OCI-LY7 (cell line): ENCODE data around the gene TMBIM1. TPM values are rescaled to one million over a fixed set of nuclear protein-coding genes. Genes with fewer than 3 reads are reported as not detected.

Experiments
- BruUV-seq: library from RNA; stranded (reverse); fragments of 400-500 nt; replicated peaks from 2 replicates; lab custom pipeline; 2021; lab: Mats Ljungman, UMichigan
- CTCF ChIA-PET: fragments of 300-600 bp; sonication (Branson Sonifier 250); formaldehyde crosslinking; loops from one replicate; lab custom pipeline; 2022; ENCODE audit warnings: antibody characterized with exemption; ENCODE audit not compliant: unreplicated experiment; lab: Charles Lee
- POLR2A ChIA-PET: fragments of 300-600 bp; sonication (Branson Sonifier 250); formaldehyde crosslinking; loops from one replicate; lab custom pipeline; 2022; ENCODE audit warnings: antibody characterized with exemption; lab: Charles Lee
- DNase-seq: peaks from one replicate; pipeline ENCODE4 v3.0.0-alpha.2; 2015; ENCODE audit warnings: low spot score
- H2AFZ ChIP-seq: fragments of 200-600 bp; sonication (generic), shearing (Covaris generic); 2 replicates; pipeline ENCODE4 v1.6.1; 2014; ENCODE audit warnings: mild to moderate bottlenecking, antibody characterized with exemption, low read length, moderate library complexity
- H3K27ac ChIP-seq: fragments of 200-600 bp; sonication (generic); 2 replicates; pipeline ENCODE4 v1.5.1; 2014; ENCODE audit warnings: mixed run types, low read depth, mild to moderate bottlenecking, moderate library complexity, low read length, inconsistent platforms; ENCODE audit not compliant: poor library complexity, severe bottlenecking
- H3K36me3 ChIP-seq: fragments of 200-600 bp; sonication (generic); 2 replicates; pipeline ENCODE4 v1.6.1; 2014; ENCODE audit warnings: mild to moderate bottlenecking, antibody characterized with exemption, low read length, moderate library complexity, mixed read lengths; ENCODE audit not compliant: insufficient read depth
- H3K4me1 ChIP-seq: fragments of 200-600 bp; sonication (generic); 2 replicates; pipeline ENCODE4 v1.5.1; 2014; ENCODE audit warnings: mild to moderate bottlenecking, low read length; ENCODE audit not compliant: insufficient read depth, poor library complexity, severe bottlenecking
- H3K4me2 ChIP-seq: fragments of 200-600 bp; sonication (generic); 2 replicates; pipeline ENCODE4 v1.6.1; 2014; ENCODE audit warnings: mild to moderate bottlenecking, low read length
- H3K4me3 ChIP-seq: fragments of 200-600 bp; sonication (generic); 2 replicates; pipeline ENCODE4 v1.5.1; 2014; ENCODE audit warnings: mild to moderate bottlenecking, low read depth, low read length; ENCODE audit not compliant: poor library complexity, severe bottlenecking
- H3K79me2 ChIP-seq: fragments of 200-600 bp; sonication (generic); 2 replicates; pipeline ENCODE4 v1.6.1; 2016; ENCODE audit warnings: low read depth, mild to moderate bottlenecking, low read length, moderate library complexity, mixed read lengths; ENCODE audit not compliant: insufficient read depth
- H3K9me2 ChIP-seq: fragments of 200-600 bp; sonication (generic); 2 replicates; pipeline ENCODE4 v1.6.1; 2016; ENCODE audit warnings: mild to moderate bottlenecking, low read length, mixed read lengths; ENCODE audit not compliant: insufficient read depth
- H3K9me3 ChIP-seq: fragments of 200-600 bp; sonication (generic); 2 replicates; pipeline ENCODE4 v1.6.1; 2014; ENCODE audit warnings: mild to moderate bottlenecking, mixed run types, low read length, mixed read lengths
- H4K20me1 ChIP-seq: fragments of 200-600 bp; sonication (generic); 2 replicates; pipeline ENCODE4 v1.6.1; 2014; ENCODE audit warnings: mild to moderate bottlenecking, antibody characterized with exemption, low read length, moderate library complexity, mixed read lengths; ENCODE audit not compliant: insufficient read depth
- CTCF ChIP-seq: fragments of 200-600 bp; sonication (generic); conservative IDR thresholded peaks from 2 replicates; pipeline ENCODE4 v1.5.1; 2014; ENCODE audit warnings: mild to moderate bottlenecking, antibody characterized with exemption, low read length, moderate library complexity, mixed read lengths
- EZH2phosphoT487 ChIP-seq: fragments of 200-600 bp; sonication (generic); IDR thresholded peaks from 2 replicates; pipeline ENCODE4 v1.6.1; 2018; ENCODE audit warnings: low read depth, borderline replicate concordance, mild to moderate bottlenecking, mixed run types, antibody characterized with exemption, low read length, moderate library complexity, mixed read lengths
- intact Hi-C: fragments of 100-400 bp; cut with micrococcal nuclease; formaldehyde crosslinking; loops from one replicate; pipeline ENCODE4 v1.10.0; 2022; ENCODE audit not compliant: unreplicated experiment
- total RNA-seq, 2 experiments: library from RNA; depleted of rRNA in 1 of 2; stranded (reverse); fragments of >200 nt in 1 of 2; shearing (Covaris generic) in 1 of 2; gene quantifications; 2 replicates each; pipeline ENCODE4 v1.2.3, GENCODE V29; 2014 to 2022

The TMBIM1 gene
- total RNA-seq, 2 experiments from 2014 or later, result 27.6 to 30.3 TPM

GRCh38 chr2:218260166-218260565 lies 32.1 kb downstream of the TMBIM1 start:
- Histone ChIP-seq H3K27ac (no peak overlapping the region), H3K36me3 (peaks cover 31% of the 10 kb centered on the region), H3K4me1 (peaks cover 46% of the 10 kb centered on the region), H3K79me2 (no peaks in the 10 kb centered on the region), H3K9me2 (no peaks in the 10 kb centered on the region), H2AFZ (no peak overlapping the region), H3K4me2 (no peak overlapping the region), H3K9me3 (no peaks in the 10 kb centered on the region), H3K4me3 (no peak overlapping the region), H4K20me1 (no peaks in the 10 kb centered on the region)
- CTCF ChIA-PET, result no interaction called here
- no peak for DNase-seq
- BruUV-seq, result no TSS peak
- POLR2A ChIA-PET, result interaction anchor here (0.9 kb wide), 1 partner anchor 10 kb away, joined by 4 read pairs; the partner anchor contains the start of genes AAMP and PNKD
- intact Hi-C loops, result no loop called here
- TF ChIP-seq CTCF, result no peak
- no peak for TF ChIP-seq EZH2phosphoT487

DNA sequence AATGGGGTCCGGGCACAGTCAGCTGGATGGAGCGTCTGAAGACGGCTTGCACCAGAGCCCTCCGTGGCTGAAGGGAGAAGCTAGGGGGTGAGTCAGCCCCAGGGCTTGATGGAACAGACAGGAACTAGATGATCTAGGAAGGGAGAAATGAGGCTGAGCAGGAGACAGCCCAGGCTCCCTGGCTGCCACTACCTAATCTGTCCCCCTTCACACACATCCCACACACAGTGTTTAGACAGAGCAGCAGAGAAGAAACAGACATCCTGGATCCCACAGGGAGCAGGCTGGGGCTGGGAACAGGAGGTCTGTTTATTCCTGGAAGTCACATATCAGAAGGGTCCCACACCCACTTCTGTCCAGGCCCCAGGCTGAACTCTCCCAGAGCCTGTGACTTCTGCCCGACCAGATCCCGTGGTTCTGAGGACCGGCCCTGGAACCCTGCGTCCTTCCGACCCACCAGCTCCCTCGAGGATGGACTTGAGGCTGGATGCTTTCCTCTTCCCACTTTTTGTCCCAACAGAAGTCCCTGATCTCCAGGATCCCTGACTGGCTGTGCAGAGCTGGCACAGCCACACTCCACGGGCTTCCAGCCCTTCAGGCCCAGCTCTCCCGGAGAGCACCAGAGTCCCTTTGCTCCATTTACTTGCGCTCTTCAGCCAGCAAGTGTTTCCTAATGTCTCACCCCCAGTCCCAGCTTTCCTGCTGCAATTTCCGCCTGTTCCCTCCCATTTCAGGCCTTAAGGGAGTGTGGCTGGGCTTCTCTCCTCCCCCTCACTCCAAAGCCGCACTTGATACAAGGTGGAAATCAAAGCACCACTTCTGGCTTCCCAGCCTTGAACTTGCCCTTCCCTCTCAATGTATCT lies 33.0 kb downstream of the TMBIM1 start:
- no peaks in the 10 kb centered on the region for H3K9me2 ChIP-seq
- H3K79me2 ChIP-seq, result no peaks in the 10 kb centered on the region
- ChIA-PET POLR2A (interaction anchor here (0.5 to 0.9 kb wide), 3 partner anchors 11 to 477 kb away, joined by 3 to 4 read pairs (median 4); partner anchors contain the start of genes AAMP and PNKD), CTCF (interaction anchor here (0.5 kb wide), 1 partner anchor 618 kb away, joined by 3 read pairs; no protein-coding TSS in a partner anchor)
- H4K20me1 ChIP-seq, result no peaks in the 10 kb centered on the region
- peaks cover 46% of the 10 kb centered on the region for H3K4me1 ChIP-seq
- peaks cover 31% of the 10 kb centered on the region for H3K36me3 ChIP-seq
- no peak overlapping the region for H2AFZ ChIP-seq
- no peaks in the 10 kb centered on the region for H3K9me3 ChIP-seq
- DNase-seq, result no peak
- no peak for TF ChIP-seq CTCF
- no peak for TF ChIP-seq EZH2phosphoT487
- BruUV-seq, result no TSS peak
- intact Hi-C loops, result no loop called here
- H3K4me2 ChIP-seq, result no peak overlapping the region
- H3K27ac ChIP-seq, result no peak overlapping the region
- no peak overlapping the region for H3K4me3 ChIP-seq
